Astrocyte (in vitro differentiated cells and primary cell): ENCODE results near the gene LRMDA. TPM values are rescaled to one million over a fixed set of nuclear protein-coding genes. Genes with fewer than 3 reads are reported as not detected.

Source experiments
- DNase-seq: peaks from one replicate; pipeline ENCODE4 v3.0.0-alpha.2; 2010; ENCODE audit warnings: low read depth
- FAIRE-seq: peaks from 2 replicates; lab custom pipeline; 2011; peaks lifted over from hg19 to GRCh38; lab: Jason Lieb, UNC
- H2AFZ ChIP-seq: 2 replicates; pipeline ENCODE4 v1.6.0; 2012; ENCODE audit warnings: low read depth, low read length, inconsistent platforms
- H3K27ac ChIP-seq: 2 replicates; pipeline ENCODE4 v1.5.1; 2011; ENCODE audit warnings: low read depth, low read length, inconsistent platforms
- H3K27me3 ChIP-seq: 2 replicates; pipeline ENCODE4 v1.6.0; 2011; ENCODE audit warnings: low read length, inconsistent platforms; ENCODE audit not compliant: insufficient read depth
- H3K36me3 ChIP-seq: 2 replicates; pipeline ENCODE4 v1.5.1; 2011; ENCODE audit warnings: low read length, inconsistent platforms; ENCODE audit not compliant: insufficient read depth
- H3K4me1 ChIP-seq: 2 replicates; pipeline ENCODE4 v1.5.1; 2011; ENCODE audit warnings: low read length, inconsistent platforms; ENCODE audit not compliant: insufficient read depth
- H3K4me2 ChIP-seq: 2 replicates; pipeline ENCODE4 v1.6.0; 2012; ENCODE audit warnings: low read length, inconsistent platforms
- H3K4me3 ChIP-seq: 2 replicates; pipeline ENCODE4 v1.5.1; 2011; ENCODE audit warnings: low read depth, mild to moderate bottlenecking, low read length, inconsistent platforms; ENCODE audit not compliant: insufficient read depth
- H3K79me2 ChIP-seq: 2 replicates; pipeline ENCODE4 v1.6.0; 2012; ENCODE audit warnings: mild to moderate bottlenecking, low read length, inconsistent platforms; ENCODE audit not compliant: insufficient read depth
- H3K9ac ChIP-seq: 2 replicates; pipeline ENCODE4 v1.6.0; 2012; ENCODE audit warnings: mild to moderate bottlenecking, low read length, inconsistent platforms
- H3K9me3 ChIP-seq: 2 replicates; pipeline ENCODE4 v1.5.1; 2012; ENCODE audit warnings: low read depth, mild to moderate bottlenecking, low read length, inconsistent platforms; ENCODE audit not compliant: insufficient read depth
- H4K20me1 ChIP-seq: 2 replicates; pipeline ENCODE4 v1.6.0; 2012; ENCODE audit warnings: low read length, inconsistent platforms; ENCODE audit not compliant: insufficient read depth
- H3K27ac Mint-ChIP-seq: one replicate; pipeline ENCODE4 v1.8.0; 2021; ENCODE audit warnings: mild to moderate bottlenecking, mixed read lengths; ENCODE audit not compliant: unreplicated experiment
- H3K27me3 Mint-ChIP-seq: one replicate; pipeline ENCODE4 v1.8.0; 2021; ENCODE audit warnings: low read depth, mixed read lengths; ENCODE audit not compliant: unreplicated experiment
- H3K36me3 Mint-ChIP-seq: one replicate; pipeline ENCODE4 v1.8.0; 2021; ENCODE audit warnings: low read depth, mixed read lengths; ENCODE audit not compliant: unreplicated experiment
- H3K4me1 Mint-ChIP-seq: one replicate; pipeline ENCODE4 v1.8.0; 2021; ENCODE audit warnings: low read depth, mixed read lengths; ENCODE audit not compliant: unreplicated experiment
- H3K4me3 Mint-ChIP-seq: one replicate; pipeline ENCODE4 v1.8.0; 2021; ENCODE audit warnings: mild to moderate bottlenecking, moderate library complexity, mixed read lengths; ENCODE audit not compliant: unreplicated experiment
- H3K9me3 Mint-ChIP-seq: one replicate; pipeline ENCODE4 v1.8.0; 2021; ENCODE audit warnings: mild to moderate bottlenecking, mixed read lengths; ENCODE audit not compliant: unreplicated experiment
- EZH2 ChIP-seq: IDR thresholded peaks from 2 replicates; pipeline ENCODE4 v1.6.1; 2012; ENCODE audit warnings: mild to moderate bottlenecking, low read length, inconsistent platforms; ENCODE audit not compliant: insufficient read depth
- total RNA-seq: library from RNA; stranded (reverse); gene quantifications from 2 replicates; pipeline ENCODE4 v1.2.1, GENCODE V29; 2021
- TF ChIP-seq, protein P1 (sequence below): IDR thresholded peaks from 2 replicates; pipeline ENCODE4 v1.5.1; 2011; ENCODE audit warnings: low read depth, mild to moderate bottlenecking, inconsistent platforms, low read length, moderate library complexity; ENCODE audit not compliant: insufficient read depth

The LRMDA gene
- total RNA-seq, 1 donor from 2014 or later: 2.7 TPM

DNA sequence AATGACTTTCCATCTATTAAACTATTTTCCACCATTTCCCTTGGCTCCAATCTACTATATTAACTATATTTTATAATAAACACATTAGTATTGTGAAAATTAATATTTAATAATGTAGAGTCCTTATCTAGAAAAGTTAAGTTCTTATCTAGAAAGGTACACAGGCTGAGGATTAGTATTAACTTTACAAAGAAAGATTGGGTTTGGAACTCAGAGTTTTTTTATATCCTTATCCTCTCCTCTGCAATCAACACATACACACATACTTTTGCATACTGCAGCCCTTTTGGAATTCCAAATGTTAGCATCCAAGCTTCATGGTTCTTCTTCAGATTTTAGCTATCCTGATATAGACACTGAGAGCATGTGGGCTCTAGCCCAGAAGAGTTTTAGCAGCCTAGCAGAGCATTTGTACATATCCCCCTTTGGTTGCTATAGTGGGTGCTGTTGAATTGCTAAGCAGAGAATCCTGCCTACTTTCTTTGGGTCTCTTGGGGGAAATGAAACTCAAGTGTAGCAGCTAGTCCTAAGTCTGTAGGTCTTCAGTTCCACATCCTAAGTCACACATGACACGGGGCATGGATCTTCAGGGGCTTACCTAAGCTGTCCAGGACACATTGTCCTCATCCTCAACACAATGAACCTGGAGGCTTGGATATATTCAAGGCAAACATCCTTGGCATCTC, 874.6 kb downstream of the LRMDA start:
- no peak for TF ChIP-seq EZH2
- TF ChIP-seq, protein P1, sequence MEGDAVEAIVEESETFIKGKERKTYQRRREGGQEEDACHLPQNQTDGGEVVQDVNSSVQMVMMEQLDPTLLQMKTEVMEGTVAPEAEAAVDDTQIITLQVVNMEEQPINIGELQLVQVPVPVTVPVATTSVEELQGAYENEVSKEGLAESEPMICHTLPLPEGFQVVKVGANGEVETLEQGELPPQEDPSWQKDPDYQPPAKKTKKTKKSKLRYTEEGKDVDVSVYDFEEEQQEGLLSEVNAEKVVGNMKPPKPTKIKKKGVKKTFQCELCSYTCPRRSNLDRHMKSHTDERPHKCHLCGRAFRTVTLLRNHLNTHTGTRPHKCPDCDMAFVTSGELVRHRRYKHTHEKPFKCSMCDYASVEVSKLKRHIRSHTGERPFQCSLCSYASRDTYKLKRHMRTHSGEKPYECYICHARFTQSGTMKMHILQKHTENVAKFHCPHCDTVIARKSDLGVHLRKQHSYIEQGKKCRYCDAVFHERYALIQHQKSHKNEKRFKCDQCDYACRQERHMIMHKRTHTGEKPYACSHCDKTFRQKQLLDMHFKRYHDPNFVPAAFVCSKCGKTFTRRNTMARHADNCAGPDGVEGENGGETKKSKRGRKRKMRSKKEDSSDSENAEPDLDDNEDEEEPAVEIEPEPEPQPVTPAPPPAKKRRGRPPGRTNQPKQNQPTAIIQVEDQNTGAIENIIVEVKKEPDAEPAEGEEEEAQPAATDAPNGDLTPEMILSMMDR: no peak
- Histone ChIP-seq H3K9me3 (no peaks in the 10 kb centered on the region), H3K27me3 (no peaks in the 10 kb centered on the region), H3K4me2 (no peak overlapping the region), H2AFZ (no peak overlapping the region), H4K20me1 (no peaks in the 10 kb centered on the region), H3K4me3 (no peak overlapping the region), H3K9ac (no peak overlapping the region), H3K4me1 (peaks cover 36% of the 10 kb centered on the region), H3K27ac (no peak overlapping the region), H3K79me2 (no peaks in the 10 kb centered on the region), H3K36me3 (no peaks in the 10 kb centered on the region)
- peak overlapping the region; percentile 63 for H3K27ac Mint-ChIP-seq
- no peaks in the 10 kb centered on the region for H3K36me3 Mint-ChIP-seq
- H3K4me1 Mint-ChIP-seq: peaks cover 47% of the 10 kb centered on the region
- H3K9me3 Mint-ChIP-seq: peaks cover 3% of the 10 kb centered on the region
- FAIRE-seq (no peak), DNase-seq (no peak)
- H3K4me3 Mint-ChIP-seq: no peak overlapping the region
- no peaks in the 10 kb centered on the region for H3K27me3 Mint-ChIP-seq

DNA sequence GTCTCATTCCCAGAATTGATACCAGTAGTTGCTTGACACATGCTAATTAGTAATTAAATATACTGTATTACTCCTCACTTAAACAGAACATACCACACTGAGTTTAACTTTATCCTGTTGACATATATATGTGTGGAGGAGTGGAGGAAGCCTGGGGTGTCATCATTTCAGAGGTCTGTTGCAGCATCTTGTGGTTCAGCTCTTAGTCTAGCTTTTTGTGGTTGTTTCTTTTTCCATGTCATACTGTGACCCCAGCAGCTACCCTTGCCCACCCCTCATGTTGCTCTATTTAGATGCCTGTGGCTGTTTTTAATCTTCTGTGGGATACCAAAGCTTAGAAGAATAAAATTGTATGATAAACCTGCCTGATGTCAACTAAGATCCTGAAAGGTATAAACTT, 875.4 kb downstream of the LRMDA start:
- Histone ChIP-seq H3K27ac (no peak overlapping the region), H3K4me3 (no peak overlapping the region), H3K4me1 (peaks cover 36% of the 10 kb centered on the region), H2AFZ (no peak overlapping the region), H3K79me2 (no peaks in the 10 kb centered on the region), H4K20me1 (no peaks in the 10 kb centered on the region), H3K9me3 (no peaks in the 10 kb centered on the region), H3K36me3 (no peaks in the 10 kb centered on the region), H3K4me2 (no peak overlapping the region), H3K27me3 (no peaks in the 10 kb centered on the region), H3K9ac (no peak overlapping the region)
- no peaks in the 10 kb centered on the region for H3K27me3 Mint-ChIP-seq
- H3K4me3 Mint-ChIP-seq: no peak overlapping the region
- no peaks in the 10 kb centered on the region for H3K36me3 Mint-ChIP-seq
- H3K27ac Mint-ChIP-seq: no peak overlapping the region
- DNase-seq: peak; percentile 71
- FAIRE-seq: no peak
- peaks cover 3% of the 10 kb centered on the region for H3K9me3 Mint-ChIP-seq
- TF ChIP-seq EZH2: no peak
- peaks cover 41% of the 10 kb centered on the region for H3K4me1 Mint-ChIP-seq

- Mint-ChIP-seq H3K4me1 (peaks cover 25% of the 10 kb centered on the region), H3K4me3 (no peak overlapping the region), H3K9me3 (peaks cover 3% of the 10 kb centered on the region), H3K36me3 (no peaks in the 10 kb centered on the region), H3K27ac (no peak overlapping the region), H3K27me3 (no peaks in the 10 kb centered on the region)
- no peaks in the 10 kb centered on the region for H3K36me3 ChIP-seq
- no peaks in the 10 kb centered on the region for H3K9me3 ChIP-seq
- peak; percentile 53 for DNase-seq
- peak overlapping the region; percentile 12 for H3K9ac ChIP-seq
- H3K4me1 ChIP-seq: peaks cover 27% of the 10 kb centered on the region
- no peak overlapping the region for H2AFZ ChIP-seq
- H3K4me3 ChIP-seq: no peak overlapping the region
- peak overlapping the region; percentile 36 for H3K27ac ChIP-seq
- no peak for TF ChIP-seq EZH2
- TF ChIP-seq, protein P1: no peak
- H3K79me2 ChIP-seq: no peaks in the 10 kb centered on the region
- H3K4me2 ChIP-seq: peak overlapping the region; percentile 43
- no peaks in the 10 kb centered on the region for H4K20me1 ChIP-seq
- H3K27me3 ChIP-seq: no peaks in the 10 kb centered on the region
- no peak for FAIRE-seq
Observed at GRCh38 chr10:76309070-76309469, 877.6 kb downstream of the LRMDA start.
